WERI-Rb-1 (cell line): ENCODE measurements around the gene ALDH5A1.

Source experiments
- DNase-seq: peaks from one replicate; pipeline ENCODE4 v3.0.0-alpha.2; 2020
- H3K27ac ChIP-seq: fragments of 250-450 bp; sonication (Bioruptor Pico); 2 replicates; pipeline ENCODE4 v1.5.1; 2020; ENCODE audit warnings: mild to moderate bottlenecking, moderate library complexity
- H3K27me3 ChIP-seq: fragments of 250-450 bp; sonication (Bioruptor Pico); 2 replicates; pipeline ENCODE4 v1.5.1; 2021; ENCODE audit warnings: mild to moderate bottlenecking, low read depth, moderate library complexity; ENCODE audit not compliant: insufficient read depth, severe bottlenecking
- H3K36me3 ChIP-seq: fragments of 250-450 bp; sonication (Bioruptor Pico); 2 replicates; pipeline ENCODE4 v1.5.1; 2020; ENCODE audit warnings: mild to moderate bottlenecking, moderate library complexity
- H3K4me3 ChIP-seq: 2 replicates; pipeline ENCODE4 v1.5.1; 2011; ENCODE audit warnings: low read depth, mild to moderate bottlenecking, control low read depth, low read length
- H3K9me3 ChIP-seq: fragments of 250-450 bp; sonication (Bioruptor Pico); 2 replicates; pipeline ENCODE4 v1.5.1; 2021; ENCODE audit warnings: mild to moderate bottlenecking, moderate library complexity; ENCODE audit not compliant: severe bottlenecking
- CTCF ChIP-seq: IDR thresholded peaks from 2 replicates; pipeline ENCODE4 v1.5.1; 2011; ENCODE audit warnings: low read depth, mild to moderate bottlenecking, control low read depth, inconsistent platforms, low read length

ALDH5A1 gene

GRCh38 chr6:24522228-24523176, 27.7 kb downstream of the ALDH5A1 start:
- no peak for DNase-seq
- Histone ChIP-seq H3K9me3 (no peaks in the 10 kb centered on the region), H3K27me3 (no peaks in the 10 kb centered on the region), H3K4me3 (no peak overlapping the region), H3K36me3 (peaks cover 6% of the 10 kb centered on the region; the same call in 1 of the 2 replicates), H3K27ac (no peak overlapping the region)
- TF ChIP-seq CTCF, result no peak

DNA sequence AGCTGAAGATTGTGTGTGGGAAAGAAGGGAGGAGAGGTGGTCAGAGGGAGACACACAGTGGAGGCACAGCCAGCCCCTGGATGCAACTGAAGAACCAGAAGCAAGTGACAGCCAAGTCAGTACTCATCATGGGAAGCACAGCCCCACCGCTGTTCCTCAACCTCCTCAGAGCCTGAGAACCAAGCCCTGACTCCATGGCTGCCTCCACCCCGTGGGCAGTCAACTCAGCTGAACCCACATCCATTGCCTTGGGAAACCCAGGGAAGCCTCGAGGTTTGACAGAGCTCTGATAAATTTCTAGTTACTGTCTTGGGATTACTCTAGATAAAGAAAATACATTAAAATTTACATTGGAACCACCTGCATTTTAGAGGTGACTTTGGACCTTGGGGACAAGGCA, 29.6 kb downstream of the ALDH5A1 start:
- DNase-seq, result no peak
- TF ChIP-seq CTCF, result no peak
- no peaks in the 10 kb centered on the region for H3K27me3 ChIP-seq
- no peak overlapping the region for H3K4me3 ChIP-seq
- peaks cover 6% of the 10 kb centered on the region; the same call in 1 of the 2 replicates for H3K36me3 ChIP-seq
- no peaks in the 10 kb centered on the region for H3K9me3 ChIP-seq
- no peak overlapping the region for H3K27ac ChIP-seq

- Histone ChIP-seq H3K4me3 (no peak overlapping the region), H3K27me3 (no peaks in the 10 kb centered on the region), H3K36me3 (peaks cover 6% of the 10 kb centered on the region; the same call in 1 of the 2 replicates), H3K27ac (no peak overlapping the region), H3K9me3 (no peaks in the 10 kb centered on the region)
- peak; percentile 53 for DNase-seq
- TF ChIP-seq CTCF, result peak; percentile 74
Observed at GRCh38 chr6:24524805-24525204, 30.0 kb downstream of the ALDH5A1 start.

- no peak for TF ChIP-seq CTCF
- Histone ChIP-seq H3K27ac (no peak overlapping the region), H3K27me3 (no peaks in the 10 kb centered on the region), H3K9me3 (no peaks in the 10 kb centered on the region), H3K36me3 (peaks cover 9% of the 10 kb centered on the region), H3K4me3 (no peak overlapping the region)
- DNase-seq, result no peak
Observed at GRCh38 chr6:24529985-24530384, 35.2 kb downstream of the ALDH5A1 start.

DNA sequence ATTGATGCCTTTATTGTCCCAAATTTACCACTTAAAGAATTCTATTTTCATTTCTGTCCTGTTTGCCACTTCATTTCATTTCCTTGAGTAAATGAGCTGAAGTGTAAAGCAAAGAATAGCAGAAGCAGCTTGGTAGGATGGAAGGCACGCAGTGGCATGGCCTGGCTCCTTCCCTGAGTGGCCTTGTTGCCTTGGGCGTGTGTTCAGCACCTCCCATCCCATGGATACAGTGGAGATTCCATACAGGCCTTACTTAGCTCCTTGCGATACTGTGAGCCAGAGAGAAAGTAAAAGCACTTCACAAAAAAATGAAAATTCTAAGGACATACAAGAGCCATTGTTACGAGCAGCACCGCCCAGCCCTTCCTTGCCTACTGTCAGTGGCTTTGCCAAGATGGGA, 39.6 kb downstream of the ALDH5A1 start:
- DNase-seq, result no peak
- peaks cover 11% of the 10 kb centered on the region for H3K36me3 ChIP-seq
- no peaks in the 10 kb centered on the region for H3K27me3 ChIP-seq
- H3K27ac ChIP-seq, result no peak overlapping the region
- no peaks in the 10 kb centered on the region for H3K9me3 ChIP-seq
- no peak overlapping the region for H3K4me3 ChIP-seq
- TF ChIP-seq CTCF, result no peak
